ENCODE results near the gene SLC7A1.

- TF ChIP-seq EZH2 (IDR thresholded peaks at IDR 0.05; ENCODE audit: insufficient read depth, low read length): no peak
- TF ChIP-seq, protein P1, sequence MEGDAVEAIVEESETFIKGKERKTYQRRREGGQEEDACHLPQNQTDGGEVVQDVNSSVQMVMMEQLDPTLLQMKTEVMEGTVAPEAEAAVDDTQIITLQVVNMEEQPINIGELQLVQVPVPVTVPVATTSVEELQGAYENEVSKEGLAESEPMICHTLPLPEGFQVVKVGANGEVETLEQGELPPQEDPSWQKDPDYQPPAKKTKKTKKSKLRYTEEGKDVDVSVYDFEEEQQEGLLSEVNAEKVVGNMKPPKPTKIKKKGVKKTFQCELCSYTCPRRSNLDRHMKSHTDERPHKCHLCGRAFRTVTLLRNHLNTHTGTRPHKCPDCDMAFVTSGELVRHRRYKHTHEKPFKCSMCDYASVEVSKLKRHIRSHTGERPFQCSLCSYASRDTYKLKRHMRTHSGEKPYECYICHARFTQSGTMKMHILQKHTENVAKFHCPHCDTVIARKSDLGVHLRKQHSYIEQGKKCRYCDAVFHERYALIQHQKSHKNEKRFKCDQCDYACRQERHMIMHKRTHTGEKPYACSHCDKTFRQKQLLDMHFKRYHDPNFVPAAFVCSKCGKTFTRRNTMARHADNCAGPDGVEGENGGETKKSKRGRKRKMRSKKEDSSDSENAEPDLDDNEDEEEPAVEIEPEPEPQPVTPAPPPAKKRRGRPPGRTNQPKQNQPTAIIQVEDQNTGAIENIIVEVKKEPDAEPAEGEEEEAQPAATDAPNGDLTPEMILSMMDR (IDR thresholded peaks at IDR 0.05; ENCODE audit: insufficient read depth, low read depth, low read length): no peak
Observed at GRCh38 chr13:29483623-29484022, 111.9 kb downstream of the SLC7A1 start.
